Amniotic stem cell (primary cell): ENCODE data around the gene YPEL2.
"Not testable (repeated sequence)": the region's sequence is repeated elsewhere in the genome, so short reads cannot be mapped to it uniquely, and the experiment has no call there.

ENCODE experiments used
- DNase-seq: peaks from one replicate; lab custom pipeline; 2025; lab: John Stamatoyannopoulos, UW

YPEL2 gene

DNA sequence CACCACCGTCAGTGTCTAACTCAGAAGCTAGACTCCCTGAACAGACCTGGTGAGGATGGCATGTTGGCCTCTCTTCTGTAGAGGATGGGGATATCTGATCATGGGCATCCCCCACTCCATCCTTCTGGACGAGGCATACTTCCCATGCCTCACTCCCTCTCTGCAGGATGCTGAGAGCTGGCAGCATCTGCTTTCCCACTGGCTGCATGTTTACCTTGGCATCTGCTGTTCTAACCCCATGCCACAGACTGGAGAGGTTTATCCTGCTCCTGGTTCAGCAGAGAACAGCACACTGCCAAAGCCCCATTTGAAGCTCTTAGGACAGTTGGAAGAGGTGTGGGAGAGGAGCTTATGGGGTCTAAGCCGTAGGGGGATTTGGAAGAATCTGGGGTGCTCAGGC, 46.0 kb downstream of the YPEL2 start:
- no peak for DNase-seq

DNA sequence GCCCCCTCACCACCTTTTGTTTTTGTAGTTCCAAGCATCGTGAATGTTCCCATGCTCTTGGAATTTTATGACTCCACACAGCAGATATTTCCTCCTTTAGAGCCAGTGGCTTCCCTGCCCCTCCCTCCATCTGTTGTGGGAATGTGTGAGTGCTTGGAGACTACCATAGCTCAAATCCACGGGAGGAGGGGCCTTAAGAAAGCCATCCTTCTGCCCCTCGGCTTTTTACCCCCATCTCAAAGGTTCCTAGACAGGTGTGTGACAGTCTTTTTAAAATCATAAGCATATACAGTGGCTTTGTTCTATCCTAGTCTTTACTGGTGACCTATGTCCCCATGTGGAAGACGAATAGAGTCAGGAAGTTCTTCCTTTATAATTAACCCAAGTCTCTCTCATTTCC, 47.2 kb downstream of the YPEL2 start:
- DNase-seq, result peak; percentile 49

DNA sequence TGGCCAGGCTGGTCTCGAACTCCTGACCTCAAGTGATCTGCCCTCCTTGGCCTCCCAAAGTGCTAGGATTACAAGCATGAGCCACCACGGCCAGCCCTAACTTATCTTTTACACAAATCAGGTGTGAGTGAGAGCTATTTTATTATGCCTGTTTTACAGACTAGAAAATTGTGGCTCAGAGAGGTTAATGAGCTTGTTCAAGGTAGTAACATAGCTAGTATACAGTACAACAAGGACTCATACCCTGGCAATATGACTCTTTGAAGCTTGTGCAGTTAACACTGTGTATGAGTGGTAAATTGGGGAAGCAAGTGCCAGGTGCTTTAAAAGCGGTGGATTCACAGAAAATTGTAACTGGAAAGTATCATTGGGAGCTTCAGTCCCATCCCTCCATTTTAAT, 49.0 kb downstream of the YPEL2 start:
- DNase-seq, result no peak

DNA sequence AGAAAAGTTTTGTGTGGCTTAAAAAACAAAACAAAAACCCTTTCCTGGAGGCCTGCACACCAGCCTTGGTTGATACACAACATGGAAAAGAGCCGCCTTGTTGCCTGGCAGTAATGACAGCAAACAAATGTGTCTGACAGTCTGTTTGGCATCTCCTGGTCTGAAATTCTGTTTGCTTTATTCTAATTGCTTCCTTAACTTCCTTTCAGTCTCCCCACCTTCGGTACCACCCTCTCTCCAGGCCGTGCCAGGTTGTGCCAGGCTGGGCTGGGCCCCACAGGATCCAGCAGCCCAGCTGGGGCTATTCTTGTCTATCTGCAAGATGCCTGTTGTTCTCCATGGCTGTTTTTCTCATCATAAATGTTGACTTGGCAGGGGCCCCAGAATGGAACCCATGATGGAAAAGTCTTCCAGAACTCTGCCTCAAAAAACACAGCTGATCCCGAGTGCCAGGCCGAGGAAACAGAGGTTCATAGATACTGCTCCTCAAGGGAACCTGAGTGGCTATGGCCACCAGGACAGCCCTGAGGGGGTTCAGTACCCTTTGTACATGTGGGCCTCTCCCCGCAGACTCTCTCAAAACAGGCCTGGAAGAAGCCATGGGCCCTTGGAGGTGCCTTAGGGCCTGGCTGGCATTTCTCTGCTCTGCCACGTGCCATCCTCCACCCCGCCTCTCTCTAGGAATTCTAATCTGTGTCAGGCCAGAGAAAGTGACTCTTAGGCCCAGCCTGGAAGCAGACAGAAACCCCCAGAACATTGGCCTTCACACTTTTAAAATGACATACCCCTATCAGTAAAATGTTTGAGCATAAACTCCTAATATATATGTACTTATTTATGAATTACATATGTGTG, 50.5 kb downstream of the YPEL2 start:
- DNase-seq, result no peak

DNA sequence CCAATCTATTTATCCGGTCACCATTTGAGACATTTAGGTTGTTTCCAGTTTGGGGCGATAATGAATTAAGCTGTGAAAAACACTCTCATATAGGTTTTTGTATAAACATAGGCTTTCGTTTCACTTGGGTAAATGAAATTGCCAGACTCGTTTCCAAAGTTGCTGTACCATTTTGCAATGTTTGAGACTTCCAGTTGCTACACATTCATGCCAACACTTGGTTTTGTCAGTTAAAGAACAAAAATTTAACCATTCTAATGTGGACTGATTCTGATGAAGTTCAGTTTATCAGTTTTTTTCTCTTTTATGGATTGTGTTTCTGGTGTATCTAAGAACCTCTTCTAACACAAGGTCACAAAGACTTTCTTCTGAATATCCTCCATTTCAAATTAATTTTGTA, 52.4 kb downstream of the YPEL2 start:
- DNase-seq, result no peak

DNA sequence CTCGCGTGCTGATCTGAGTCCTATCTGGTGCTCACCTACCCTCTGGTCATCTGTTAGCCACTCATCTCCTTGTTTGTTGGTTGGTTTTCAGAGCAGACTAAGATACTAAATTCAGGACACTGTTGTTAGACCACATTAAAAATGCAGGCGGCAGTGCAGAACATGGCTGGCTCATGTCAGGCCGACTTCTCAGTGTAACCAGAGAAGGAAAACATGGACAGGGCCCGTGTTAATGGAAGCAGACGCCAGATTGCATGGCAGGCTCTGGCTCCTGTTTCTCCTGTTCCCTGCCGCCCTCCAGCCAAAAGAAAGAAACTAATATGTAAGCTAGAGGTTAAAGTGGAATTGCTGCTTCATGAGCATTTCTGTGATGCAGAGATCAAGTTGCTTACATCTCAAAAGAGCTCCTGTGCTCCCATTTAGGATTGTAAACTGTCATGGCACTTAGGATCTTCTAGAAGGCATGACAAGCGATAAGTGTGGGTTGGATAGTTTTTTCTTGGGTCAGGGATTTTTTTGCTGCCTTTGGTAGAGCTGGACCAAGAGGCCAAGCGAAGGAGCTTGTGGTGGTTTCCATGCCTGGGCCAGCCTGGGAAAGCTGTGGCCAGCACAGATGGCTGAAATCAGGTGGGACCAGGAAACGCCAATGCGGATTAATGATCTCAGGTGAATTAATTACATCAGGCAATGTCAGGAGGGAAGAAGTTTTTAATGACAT, 56.1 kb downstream of the YPEL2 start:
- DNase-seq, result no peak

DNA sequence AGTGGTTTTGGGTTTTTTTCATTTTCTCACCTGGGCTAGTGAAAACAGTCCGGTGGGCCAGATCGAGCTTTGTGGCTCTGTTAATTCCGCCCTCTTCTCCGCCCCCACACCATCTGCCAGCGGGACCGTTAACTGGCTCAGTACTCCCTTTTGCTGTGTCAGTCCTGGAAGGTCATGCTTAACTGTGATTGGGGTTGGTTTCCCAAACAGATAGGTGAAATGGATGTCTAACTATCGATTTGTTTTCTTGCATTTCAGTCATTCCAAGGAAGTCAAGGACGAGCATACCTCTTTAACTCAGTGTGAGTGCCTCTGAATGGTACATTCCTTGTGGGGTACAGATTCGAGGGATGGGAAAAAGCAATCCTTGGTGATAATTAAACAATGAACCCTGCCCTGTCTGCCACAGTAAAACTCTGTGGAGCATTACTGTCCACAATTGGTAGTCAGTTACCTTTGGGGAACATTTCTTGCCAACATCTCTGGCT, 56.7 kb downstream of the YPEL2 start:
- DNase-seq, result no peak

DNA sequence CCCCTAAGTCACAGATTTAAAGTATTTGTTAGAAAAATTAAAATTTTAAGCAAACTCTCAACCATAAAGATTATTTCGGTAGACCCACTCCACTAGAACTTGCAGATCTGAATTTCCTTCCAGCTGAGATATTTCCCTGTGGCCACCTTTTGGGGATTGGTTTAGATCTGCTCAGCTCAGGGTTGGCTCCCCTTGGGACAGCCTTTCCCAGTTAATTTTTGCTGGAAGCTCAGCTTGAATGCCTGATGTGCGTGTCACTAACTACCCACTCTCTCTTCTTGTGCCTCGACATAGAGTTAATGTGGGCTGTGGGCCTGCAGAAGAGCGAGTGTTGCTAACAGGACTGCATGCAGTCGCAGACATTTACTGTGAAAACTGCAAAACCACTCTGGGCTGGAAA, 57.6 kb downstream of the YPEL2 start:
- no peak for DNase-seq

DNA sequence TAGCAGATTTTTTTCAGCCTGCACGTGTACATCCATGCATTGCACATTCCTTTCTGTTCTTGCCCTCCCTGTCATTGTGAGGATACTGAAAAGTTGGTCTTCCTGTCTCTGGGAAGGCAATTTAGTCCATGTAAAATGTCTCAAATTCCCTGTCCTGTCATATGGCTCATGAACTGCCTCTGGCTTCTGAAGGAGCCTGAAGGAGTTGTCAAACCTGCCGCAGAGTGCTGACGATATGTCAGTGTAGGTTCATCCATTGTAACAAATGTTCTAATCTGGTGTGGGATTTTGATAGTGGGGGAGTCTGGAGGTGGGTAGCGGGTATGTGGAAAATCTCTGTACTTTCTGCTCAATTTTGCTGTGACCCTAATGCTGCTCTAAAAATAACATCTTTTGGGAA, 59.6 kb downstream of the YPEL2 start:
- no peak for DNase-seq

DNA sequence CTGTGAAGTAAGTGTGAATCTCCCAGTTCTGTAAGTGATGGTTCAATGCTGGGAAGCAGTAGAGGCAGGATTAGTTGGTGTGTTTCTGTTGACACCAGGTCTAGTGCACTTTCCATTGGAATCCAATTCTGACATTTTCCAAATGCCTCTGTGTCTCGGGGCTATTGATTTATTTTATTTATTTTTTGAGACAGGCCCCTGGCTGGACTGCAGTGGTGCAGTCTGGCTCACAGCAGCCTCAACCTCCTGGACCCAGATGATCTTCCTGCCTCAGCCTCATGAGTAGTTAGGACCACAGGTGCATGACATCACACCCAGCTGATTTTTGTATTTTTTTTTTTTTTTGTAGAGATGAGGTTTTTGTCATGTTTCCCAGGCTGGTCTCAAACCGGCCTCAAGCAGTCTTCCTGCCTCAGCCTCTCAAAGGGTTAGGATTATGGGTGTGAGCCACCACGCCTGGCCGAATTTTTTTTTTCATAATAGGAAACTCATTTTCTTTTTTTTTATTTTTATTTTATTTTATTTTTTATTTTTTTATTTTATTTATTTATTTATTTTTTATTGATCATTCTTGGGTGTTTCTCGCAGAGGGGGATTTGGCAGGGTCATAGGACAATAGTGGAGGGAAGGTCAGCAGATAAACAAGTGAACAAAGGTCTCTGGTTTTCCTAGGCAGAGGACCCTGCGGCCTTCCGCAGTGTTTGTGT, 61.7 kb downstream of the YPEL2 start:
- no peak for DNase-seq

DNA sequence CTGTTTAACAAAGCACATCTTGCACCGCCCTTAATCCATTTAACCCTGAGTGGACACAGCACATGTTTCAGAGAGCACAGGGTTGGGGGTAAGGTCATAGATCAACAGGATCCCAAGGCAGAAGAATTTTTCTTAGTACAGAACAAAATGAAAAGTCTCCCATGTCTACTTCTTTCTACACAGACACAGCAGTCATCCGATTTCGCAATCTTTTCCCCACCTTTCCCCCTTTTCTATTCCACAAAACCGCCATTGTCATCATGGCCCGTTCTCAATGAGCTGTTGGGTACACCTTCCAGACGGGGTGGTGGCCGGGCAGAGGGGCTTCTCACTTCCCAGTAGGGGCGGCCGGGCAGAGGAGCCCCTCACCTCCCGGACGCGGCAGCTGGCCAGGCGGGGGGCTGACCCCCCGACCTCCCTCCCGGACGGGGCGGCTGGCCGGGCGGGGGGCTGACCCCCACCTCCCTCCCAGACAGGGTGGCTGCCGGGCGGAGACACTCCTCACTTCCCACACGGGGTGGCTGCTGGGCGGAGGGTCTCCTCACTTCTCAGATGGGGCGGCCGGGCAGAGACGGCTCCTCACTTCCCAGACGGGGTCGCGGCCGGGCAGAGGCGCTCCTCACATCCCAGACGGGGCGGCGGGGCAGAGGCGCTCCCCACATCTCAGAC, 62.4 kb downstream of the YPEL2 start:
- not testable (repeated sequence) for DNase-seq

DNA sequence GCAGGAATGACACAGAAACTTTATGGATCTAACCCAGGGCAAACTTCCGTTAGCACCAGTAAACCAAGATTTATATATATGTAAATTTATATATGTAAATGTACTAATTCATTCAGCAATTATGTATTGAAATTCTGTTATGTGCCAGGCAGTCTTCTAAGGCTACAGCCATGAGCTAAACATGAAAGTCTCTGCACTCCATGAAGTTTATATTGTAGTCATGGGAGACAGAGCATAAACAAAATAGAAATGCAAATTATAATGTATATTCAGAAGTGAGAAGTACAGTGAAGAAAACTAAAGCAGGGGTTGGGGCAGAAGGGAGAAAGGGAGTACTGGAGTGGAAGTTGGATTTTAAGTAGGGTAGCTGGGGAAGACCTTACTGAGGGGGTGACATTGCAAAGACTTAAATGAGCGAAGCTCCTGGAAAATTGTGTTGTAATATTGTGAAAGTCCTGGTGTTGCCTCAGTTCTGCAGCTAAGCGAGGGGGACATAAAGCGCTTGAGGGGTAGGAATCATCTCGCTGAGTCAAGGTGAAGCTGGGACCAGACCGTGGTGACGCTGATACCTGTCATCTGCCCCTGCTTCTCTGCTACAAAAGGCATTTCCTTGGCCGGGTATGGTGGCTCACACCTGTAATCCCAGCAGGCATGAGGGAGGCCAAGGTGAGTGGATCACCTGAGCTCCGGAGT, 64.8 kb downstream of the YPEL2 start:
- DNase-seq, result no peak

DNA sequence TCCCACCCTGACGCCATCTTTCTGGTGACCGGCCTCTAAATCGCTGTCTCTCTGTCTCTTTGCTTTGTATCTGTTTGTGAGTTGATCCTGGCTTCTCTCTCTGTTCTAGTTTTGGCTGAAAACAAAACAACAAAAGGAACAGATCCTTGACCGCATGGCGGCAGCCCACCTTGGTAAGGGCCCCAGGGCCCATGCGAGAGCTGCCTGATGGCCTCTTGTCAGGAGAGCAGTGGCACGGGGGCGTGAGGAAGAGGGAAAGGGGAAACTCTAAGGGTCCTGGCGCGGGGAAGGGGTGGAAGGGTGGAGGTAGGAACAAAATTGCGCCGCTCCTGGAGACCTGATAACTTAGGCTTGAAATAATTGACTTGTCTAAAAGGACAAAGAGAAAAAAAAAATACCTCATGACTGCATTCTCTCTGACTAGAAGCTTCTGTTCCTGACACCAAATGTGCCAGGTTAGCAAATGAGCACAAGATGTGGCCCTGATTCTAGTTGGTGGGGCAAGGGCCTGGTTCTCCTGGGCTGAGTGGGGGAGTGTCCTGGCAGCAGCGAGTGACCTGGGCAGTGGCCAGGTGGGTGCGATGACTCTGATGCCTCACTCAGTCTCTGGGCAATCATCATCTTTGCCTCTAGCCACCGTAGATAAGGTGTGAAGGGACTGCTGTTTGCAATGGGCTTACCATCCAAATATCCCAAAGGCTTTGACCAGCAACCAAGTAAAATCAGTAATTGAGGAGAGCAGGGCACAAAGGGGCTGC, 66.0 kb downstream of the YPEL2 start:
- no peak for DNase-seq

DNA sequence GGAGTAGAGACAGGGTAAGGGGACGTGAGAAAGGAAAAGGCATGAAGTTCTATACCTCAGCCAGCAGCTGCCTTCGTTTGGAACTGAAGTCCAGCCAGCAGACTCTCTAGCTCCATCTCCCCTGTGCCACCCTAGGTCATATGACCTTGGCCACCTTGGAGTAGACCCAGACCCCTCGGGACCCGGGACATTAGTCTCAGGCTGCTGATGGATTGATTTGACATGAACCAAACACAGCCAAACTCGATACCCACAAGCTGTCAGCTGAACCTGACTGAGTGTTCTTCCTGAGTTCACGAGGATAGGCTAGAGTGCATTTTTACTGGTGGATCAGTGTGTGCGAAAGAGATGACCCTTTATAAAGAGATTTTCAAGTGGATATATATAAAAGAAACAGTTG, 68.5 kb downstream of the YPEL2 start:
- no peak for DNase-seq

DNA sequence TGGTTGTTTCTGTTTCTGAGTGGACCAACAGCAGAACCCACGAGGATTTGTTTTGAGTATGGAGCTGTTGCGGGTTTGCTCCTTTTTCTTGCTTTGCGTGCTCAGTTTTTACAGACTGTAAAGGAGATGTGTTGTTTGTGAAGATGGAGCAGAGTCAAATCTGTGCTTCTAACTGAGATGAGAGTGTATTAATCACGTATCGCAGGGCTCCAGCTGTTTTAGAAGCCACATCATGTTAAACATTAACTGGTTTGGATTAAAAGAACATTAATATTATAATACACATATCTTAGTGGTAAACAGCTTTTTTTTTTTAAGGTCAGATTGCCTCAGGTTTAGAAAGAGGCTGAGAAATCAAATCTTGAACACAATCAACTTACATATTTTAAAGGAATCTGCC, 69.4 kb downstream of the YPEL2 start:
- DNase-seq, result no peak

DNA sequence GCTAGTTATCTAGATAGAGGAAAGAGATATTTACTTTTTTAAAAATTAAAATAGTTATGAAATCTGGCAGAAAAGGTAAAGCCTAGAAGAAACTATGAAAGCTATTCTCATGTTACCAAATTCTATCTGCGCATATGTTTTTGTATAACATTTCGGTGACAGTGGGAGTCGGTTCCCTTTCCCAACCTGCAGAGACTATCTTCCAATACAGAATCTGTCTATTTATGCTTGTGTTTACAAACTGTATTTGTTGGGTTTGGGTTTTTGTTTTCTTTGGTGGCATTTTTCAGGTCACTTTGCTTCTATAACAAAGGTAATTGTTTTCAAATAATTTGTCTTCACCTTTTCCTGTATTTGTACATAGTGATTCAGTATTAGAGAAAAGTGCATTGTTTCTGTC, 69.8 kb downstream of the YPEL2 start:
- no peak for DNase-seq

DNA sequence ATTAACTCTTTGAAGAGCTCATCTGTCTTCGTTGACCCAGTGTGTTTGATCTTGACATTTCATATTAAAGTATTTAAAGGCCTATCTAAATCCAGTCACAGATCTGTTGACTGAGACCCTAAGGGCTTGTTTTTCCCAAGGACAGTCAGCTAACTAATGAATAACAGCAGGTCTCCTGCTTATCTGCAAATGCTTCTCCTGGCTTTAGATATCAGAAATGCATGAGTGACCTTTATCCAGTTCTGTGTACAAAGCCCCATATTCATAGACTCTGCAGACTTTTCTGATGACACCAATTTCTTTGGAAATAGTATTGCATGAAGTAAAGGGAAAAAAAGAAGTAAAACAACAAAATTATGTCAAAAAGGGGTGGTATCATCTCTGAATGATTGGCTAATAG, 70.3 kb downstream of the YPEL2 start:
- DNase-seq, result no peak

DNA sequence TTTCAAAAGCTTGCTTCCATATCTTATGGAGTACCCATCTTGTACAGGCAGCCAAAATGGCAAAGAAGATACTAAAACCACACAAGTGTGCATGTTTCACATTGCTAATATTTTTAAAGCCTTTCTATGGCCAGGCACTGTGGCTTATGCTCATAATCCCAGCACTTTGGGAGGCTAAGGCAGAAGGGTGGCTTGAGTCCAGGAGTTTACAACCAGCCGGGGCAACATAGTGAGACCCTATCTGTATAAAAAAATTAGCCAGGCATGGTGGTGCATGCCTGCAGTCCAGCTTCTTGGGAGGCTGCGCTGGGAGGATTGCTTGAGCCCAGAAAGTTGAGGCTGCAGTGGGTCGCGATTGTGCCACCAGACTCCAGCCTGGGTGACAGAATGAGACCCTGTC, 71.3 kb downstream of the YPEL2 start:
- DNase-seq, result no peak

DNA sequence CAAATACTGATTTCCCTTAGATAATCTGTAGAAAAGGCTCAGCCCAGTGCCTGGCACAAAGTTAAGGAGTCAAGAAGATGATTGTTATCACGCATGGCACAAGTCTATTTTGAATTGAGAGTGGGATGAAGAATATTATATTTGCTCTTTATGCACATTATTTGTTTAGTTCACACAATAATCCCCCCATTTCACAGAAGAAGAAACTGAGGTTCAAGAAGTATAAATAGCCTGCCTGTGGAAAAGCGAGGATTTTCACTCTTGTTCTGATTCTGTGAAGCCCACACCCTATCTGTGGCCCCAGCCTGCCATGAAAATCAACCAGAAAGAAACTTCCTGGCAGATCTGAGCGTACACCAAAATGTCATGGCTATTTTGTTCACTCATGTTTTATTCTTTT, 73.0 kb downstream of the YPEL2 start:
- no peak for DNase-seq

DNA sequence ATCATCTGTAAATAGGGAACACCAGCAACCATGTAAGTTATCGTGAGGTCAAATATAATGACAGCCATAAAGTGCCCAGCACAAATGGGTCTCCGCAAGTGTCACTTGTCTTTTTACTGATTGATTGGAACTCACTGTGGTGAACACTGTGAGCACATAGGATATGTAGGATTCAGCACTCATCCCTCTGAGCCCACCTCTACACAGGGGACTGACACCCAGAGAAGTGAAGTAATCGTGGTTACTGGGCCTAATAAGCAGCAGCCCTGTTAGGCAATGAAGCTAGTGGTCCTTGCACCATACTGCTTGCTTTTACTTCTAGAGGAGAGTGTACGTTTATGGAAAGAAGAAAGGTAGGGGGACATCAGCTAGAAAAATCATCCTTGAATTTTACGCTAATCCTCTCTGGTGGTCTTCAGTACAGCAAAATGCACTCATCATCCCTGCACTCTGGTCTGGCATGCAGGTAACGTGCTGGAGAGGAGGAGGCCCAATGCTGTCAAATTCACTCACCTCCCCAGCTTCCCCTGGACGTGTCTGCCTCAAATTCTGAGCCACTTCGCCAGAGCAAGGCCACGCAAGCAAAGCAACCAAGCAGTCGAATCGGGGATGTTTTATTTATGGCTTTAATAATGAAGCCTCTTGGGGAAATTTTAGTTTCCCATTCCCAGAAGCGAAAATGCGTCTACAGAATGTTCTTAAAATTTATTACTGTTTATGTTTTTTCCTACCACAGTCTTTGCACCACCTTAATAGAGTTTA, 74.7 kb downstream of the YPEL2 start:
- no peak for DNase-seq
